OCI-LY3 (cell line): ENCODE results near the gene PARS2.
A peak's percentile ranks its signal among the peaks of the same experiment; 100 is the strongest.

Source experiments
- EZH2phosphoT487 ChIP-seq: fragments of 200-600 bp; shearing (Covaris generic); IDR thresholded peaks from 2 replicates; pipeline ENCODE4 v1.6.1; 2018; ENCODE audit warnings: antibody characterized with exemption, mixed run types, low read depth
- TF ChIP-seq, protein P1 (sequence below): fragments of 200-600, 300-600 bp; sonication (generic); IDR thresholded peaks from 2 replicates; pipeline ENCODE4 v1.5.1; 2014; ENCODE audit warnings: antibody characterized with exemption, low read length, low read depth

DNA sequence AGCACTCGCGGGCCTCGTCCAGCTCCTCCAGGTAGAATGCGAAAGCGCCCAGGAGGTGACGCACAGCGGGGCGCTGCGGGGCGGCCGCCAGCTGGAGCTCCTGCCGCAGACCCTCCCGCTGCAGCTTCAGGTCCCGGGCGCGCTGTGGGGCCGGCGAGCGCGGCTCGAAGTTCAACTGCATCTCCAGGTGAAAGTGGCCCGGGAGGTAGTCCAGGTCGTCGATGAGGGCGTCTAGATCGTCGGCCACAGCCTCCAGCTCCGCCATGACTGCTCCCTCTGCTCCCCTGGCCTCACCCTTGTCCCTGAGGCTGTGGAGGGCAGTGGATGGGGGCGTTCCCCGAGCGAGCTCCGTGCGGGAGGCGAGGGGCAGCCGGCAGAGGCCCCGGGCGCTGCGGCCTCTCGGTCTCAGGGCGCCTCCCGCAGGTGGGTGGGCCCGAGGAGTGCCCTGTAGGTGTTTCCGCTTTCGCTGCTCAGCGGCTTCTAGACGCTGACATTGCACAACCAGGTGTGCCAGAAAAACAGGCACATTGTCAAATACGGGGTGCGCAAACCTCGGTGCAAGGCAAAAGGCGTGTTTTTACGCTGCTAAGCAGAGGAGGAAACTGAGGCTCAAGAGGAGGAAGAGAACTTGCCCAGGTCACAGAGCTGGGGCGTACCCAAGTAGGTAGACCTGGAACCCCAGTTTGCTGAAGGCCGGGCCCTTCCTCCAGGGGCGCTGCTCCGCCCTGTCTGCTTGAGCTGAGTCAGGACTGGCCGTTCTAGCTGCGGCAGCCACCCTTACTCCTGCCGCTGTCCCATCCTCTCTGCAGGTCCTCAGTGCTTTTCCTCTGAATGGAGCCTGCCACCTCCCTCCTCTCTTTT, 36.8 kb upstream of the PARS2 start, which contains the start of gene TTC22:
- TF ChIP-seq, protein P1, sequence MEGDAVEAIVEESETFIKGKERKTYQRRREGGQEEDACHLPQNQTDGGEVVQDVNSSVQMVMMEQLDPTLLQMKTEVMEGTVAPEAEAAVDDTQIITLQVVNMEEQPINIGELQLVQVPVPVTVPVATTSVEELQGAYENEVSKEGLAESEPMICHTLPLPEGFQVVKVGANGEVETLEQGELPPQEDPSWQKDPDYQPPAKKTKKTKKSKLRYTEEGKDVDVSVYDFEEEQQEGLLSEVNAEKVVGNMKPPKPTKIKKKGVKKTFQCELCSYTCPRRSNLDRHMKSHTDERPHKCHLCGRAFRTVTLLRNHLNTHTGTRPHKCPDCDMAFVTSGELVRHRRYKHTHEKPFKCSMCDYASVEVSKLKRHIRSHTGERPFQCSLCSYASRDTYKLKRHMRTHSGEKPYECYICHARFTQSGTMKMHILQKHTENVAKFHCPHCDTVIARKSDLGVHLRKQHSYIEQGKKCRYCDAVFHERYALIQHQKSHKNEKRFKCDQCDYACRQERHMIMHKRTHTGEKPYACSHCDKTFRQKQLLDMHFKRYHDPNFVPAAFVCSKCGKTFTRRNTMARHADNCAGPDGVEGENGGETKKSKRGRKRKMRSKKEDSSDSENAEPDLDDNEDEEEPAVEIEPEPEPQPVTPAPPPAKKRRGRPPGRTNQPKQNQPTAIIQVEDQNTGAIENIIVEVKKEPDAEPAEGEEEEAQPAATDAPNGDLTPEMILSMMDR: peak; percentile 45
- TF ChIP-seq EZH2phosphoT487: no peak
